RPMI8226 (cell line): ENCODE data around the gene UCMA.
A peak's percentile ranks its signal among the peaks of the same experiment; 100 is the strongest.
"Not testable (repeated sequence)": the region's sequence is repeated elsewhere in the genome, so short reads cannot be mapped to it uniquely, and the experiment has no call there.

ENCODE experiments used
- DNase-seq: peaks from one replicate; pipeline ENCODE4 v3.0.0-alpha.2; 2015

UCMA gene, protein sequence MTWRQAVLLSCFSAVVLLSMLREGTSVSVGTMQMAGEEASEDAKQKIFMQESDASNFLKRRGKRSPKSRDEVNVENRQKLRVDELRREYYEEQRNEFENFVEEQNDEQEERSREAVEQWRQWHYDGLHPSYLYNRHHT

GRCh38 chr10:13234172-13234571, at the start of gene UCMA:
Gene UCMA, minus strand, starts transcription at chr10:13234374. Its CDS starts 116 bp downstream, at chr10:13234258.
- no peak for DNase-seq

DNA sequence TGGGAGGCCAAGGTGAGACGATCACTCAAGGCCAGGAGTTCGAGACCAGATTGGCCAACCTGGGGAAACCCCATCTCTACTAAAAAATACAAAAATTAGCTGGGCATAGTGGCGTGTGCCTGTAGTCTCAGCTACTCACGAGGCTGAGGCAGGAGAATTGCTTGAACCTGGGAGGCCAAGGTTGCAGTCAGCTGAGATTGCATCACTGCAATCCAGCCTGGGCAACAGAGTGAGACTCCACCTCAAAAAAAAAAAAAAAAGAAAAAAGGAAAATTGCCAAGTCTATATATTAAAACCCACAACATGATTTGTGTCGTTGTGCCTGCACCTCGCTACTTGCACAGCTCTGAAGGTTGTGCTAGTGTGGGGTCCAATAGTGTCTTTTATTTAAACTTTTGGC, 48.2 kb upstream of the UCMA start:
- not testable (repeated sequence) for DNase-seq

DNA sequence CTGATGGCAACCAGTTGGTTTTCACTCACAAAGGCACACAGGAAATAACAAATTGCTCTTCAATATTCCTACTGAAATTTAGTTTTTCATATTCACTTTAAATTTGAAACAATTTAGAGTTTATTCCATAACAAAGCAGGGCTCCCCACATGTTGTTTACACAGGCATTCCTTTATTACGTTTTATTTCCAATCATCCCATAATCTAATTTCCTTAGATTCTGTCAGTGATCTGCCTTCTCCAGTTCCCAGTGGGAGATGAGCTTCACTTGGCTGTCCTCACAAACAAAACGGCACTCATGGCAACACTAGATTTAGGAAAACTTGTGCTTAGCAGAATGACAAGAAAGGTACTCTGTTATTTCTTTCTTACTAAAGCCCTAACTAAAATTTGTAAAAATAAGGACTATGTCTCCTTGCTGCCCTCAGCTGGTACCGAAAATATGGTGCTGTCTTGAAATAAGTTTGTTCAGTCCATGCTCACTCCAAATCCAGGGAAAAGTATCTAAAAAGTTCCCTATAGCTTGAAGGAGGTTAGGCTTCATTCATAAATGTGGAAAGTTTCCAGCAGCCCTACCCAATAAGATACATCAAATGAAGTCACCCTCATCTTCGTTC, 42.7 kb upstream of the UCMA start:
- no peak for DNase-seq

GRCh38 chr10:13276146-13276545, 42.0 kb upstream of the UCMA start:
- DNase-seq = not testable (repeated sequence)

DNA sequence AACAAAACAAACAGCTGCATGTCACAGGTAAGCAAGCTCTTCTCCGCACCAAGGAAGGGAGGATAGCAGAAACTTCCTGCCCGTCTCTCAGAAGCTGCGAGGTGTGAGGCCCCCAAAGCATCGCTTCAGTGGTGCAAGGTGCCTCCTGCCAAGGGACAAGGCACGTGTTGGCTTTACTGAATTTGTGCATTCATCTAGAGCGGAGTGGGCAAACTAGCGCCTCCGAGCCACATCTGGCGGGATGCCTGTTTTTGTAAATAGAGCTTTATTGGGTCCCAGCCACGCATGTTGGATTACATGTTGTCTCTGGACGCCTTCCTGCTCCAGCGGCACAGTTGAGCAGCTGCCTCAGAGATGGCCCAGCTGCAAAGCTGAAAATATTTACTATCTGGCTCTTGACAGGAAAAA, 38.0 kb upstream of the UCMA start:
- peak; percentile 8 for DNase-seq

DNA sequence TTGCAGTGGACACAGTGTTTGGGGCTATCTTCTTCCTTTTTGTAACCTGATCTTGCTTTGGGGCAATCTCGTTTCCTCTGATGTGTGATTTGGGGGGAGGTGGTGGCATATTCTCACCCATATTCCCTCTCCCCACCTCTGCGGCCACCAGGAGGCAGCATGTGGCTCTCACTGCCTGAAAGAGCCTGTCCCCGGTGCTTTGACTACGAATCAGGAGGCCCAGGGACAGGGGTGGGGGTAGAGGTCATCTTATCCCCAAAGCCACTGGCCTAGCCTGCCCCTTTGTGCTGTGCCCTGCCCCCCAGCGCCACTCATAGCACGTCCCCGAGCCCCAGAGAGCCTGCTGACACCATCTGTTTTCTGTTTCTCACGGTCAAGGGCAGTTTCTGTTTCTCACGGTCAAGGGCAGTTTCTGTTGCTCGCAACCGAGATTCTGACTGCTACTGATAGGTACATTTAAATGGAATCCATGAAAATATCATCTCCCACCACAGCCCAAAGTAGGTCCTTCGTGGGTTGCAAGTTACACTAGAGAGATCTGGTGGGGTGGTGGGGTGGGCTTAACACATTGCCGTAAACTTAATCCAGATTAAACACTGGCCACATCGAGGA, 37.5 kb upstream of the UCMA start:
- peak; percentile 64 for DNase-seq

- DNase-seq = no peak
Measured at GRCh38 chr10:13270877-13271551, 36.8 kb upstream of the UCMA start.

DNA sequence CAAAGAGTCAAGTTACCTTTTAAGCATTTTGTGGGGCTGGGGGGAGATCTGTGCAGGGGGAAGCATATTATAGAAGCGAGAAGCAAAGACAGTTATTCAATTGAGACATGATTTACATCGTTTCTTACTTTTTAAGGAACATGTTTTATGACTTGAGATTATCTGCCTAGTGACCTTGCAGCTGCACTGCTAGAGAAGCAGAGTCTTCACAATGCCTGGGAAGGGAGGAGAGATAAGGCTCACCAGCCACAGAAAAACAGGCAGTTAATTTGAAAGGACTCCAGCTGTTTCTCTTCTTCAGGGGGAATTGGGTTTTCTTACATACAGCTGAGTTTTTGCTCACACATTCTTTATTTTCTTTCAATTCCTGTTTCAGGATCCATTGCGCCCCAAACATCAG, 34.7 kb upstream of the UCMA start:
- no peak for DNase-seq

GRCh38 chr10:13268310-13268709, 34.1 kb upstream of the UCMA start:
- DNase-seq = no peak

DNA sequence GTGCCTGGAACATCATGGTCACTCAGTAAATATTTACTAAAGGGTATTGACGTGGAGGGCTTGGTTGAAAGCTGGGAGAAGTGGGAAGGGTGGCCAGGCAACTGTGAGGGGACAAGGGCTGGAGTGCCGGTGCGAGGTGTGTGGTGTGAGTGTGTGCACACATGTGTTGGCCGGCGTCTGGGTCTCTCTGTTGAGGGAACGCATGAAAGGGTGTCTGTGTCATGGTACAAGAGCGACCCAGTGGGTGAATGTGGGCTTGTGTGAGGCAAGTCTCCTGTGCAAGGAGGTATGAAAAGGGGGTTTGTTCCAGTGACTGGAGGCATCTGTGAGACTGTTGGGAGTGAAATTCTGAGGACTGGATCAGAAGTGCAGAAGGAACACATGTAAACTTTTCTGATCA, 29.4 kb upstream of the UCMA start:
- no peak for DNase-seq

GRCh38 chr10:13262433-13262832, 28.3 kb upstream of the UCMA start:
- no peak for DNase-seq

- no peak for DNase-seq
Measured at GRCh38 chr10:13257621-13258140, 23.5 kb upstream of the UCMA start.

GRCh38 chr10:13256627-13257026, 22.5 kb upstream of the UCMA start:
- no peak for DNase-seq

DNA sequence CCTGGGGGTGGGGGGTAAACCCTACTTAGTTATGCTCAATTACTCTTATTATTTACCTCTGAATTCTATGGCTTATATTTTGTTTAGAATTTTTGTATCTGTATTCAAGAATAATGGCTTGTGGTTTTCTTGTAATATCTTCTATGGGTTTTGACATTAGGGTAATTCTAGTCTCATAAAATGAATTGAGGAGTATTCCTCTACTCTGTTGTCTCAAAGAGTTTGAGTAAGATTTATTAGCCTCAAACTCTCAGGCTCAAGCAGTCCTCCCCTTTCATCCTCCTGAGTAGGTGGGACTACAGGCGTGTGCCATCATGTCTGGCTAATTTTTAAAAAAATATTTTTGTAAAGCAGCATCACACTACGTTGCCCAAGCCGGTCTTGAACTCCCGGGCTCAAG, 19.6 kb upstream of the UCMA start:
- no peak for DNase-seq

GRCh38 chr10:13247784-13248183, 13.6 kb upstream of the UCMA start:
- DNase-seq = no peak

DNA sequence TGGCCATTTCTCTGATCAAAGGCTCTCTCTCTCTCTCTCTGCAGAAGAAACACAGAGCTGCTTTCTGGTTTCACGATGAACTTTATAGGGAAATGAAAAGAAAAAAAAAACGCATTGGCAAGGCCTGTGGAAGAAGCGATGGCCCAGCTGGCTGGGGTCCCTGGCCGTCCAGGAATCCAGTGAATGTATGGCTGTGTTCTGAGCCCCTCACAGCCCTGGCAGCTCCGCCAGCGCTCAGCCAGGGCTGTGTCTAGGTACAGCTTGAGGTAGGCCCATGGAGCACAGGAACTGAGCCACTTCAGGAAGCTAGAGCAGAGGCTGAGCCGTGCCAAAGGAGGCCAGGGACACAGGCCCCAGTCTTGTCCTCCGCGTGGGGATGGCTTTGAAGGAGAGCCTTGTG, 13.1 kb upstream of the UCMA start:
- DNase-seq = no peak

- DNase-seq = not testable (repeated sequence)
Measured at GRCh38 chr10:13242260-13242659, 8.1 kb upstream of the UCMA start.

DNA sequence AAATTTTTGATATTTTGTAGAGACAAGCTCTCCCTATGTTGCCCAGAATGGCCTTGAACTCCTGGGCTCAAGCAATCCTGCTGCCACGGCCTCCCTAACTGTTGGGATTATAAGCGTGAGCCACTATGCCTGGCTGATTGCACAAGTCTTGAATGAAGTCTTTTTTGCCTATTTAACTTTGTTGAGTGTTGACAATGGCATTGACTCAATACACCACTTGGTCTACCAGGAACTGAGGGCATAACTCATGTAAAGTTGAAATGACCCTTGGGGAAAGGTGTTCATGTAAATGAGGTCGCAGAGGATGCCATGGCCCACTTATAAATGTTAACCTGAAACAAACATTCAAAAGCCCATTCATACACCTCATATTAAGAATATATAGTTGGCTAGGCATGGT, 7.4 kb upstream of the UCMA start:
- DNase-seq = no peak

DNA sequence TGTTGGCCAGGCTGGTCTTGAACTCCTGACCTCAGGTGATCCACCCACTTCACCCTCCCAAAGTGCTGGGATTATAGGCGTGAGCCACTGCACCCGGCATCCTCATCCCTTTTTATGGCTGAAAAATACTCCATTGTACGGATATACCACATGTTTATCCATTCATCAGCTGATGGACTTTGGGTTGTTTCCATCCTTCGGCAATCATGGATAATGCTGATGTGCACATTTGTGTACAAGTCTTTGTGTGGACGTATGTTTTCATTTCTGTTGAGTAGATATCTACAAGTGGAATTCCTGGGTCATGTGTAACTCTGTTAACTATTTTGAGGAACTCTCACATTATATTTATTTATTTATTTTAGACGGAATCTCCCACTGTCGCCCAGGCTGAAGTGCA, 5.7 kb upstream of the UCMA start:
- DNase-seq = no peak

DNA sequence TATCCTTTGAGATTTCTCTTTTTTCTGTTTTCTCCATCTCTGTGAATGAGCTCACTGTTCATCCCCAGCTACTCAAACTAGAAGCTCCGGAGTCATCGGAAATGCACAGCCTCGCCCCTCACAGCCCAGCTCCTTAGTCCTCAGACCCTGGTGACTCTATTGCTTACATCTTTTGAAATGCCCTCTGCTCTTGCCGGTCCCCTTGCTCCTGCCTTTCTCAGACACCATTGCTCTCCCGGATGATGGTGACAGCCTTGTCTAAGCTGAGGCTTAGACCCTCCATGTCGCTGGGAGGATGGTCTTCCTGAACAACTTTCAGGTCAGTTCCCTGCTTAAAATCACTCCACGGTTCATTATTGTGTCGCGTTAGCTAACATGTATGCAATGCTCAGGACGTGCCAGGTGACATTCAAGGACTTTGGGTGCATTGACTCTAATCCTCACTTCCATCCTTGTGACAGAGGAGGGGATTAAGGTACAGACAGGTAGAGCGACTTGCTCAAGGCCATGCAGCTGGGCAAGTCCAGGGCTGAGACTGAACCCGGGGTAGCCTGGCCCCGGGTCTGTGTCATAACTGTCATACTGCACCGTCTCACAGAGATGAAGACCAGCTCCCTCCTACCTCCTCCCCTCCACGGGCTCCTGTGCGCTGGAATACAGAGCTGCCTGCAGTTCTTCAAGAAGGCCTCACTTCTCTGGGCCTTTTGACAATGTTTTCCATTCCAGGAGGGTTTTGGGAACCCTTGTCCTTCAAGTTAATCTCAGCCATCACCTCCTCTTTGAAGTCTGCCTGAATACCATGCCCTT, 4.3 kb upstream of the UCMA start:
- no peak for DNase-seq

- DNase-seq = no peak
Measured at GRCh38 chr10:13236638-13237037, 2.5 kb upstream of the UCMA start.

GRCh38 chr10:13234736-13235135, 562 bp upstream of the UCMA start:
- DNase-seq = not testable (repeated sequence)

GRCh38 chr10:13233358-13233757, 816 bp downstream of the UCMA start:
- no peak for DNase-seq
